OCI-LY3 (cell line): ENCODE data around the gene KBTBD4.

Experiments used
- EZH2phosphoT487 ChIP-seq: fragments of 200-600 bp; shearing (Covaris generic); IDR thresholded peaks from 2 replicates; pipeline ENCODE4 v1.6.1; 2018; ENCODE audit warnings: antibody characterized with exemption, mixed run types, low read depth
- TF ChIP-seq, protein P1 (sequence below): fragments of 200-600, 300-600 bp; sonication (generic); IDR thresholded peaks from 2 replicates; pipeline ENCODE4 v1.5.1; 2014; ENCODE audit warnings: antibody characterized with exemption, low read length, low read depth

DNA sequence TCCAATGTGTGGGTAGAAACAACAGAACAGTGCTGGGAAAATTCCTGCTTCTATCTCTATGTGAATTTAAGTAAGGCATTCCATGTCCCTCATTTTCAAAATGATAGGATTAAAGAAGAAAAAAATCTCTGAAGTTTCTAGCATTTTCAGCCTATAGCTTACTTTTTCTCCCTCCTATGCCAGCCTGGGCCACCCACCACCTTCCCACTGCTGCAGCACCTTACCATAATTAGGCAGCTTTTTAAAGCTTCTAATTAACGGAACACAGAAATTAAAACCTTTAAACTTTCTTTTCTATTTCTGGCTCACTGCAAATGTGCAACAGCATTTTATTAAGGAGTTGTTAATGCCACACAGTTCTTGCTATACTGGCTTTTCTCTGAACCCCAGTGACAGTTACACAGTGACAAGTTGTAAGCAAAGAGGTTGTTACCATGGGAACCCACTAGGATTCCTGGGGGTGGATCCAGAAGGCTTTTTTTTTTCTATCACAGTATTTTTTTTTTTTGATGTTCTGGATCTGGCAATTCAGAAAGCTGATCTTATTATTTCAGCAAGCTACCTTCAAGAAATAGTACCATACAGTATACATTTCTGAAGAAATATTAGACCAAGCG, 46.1 kb downstream of the KBTBD4 start:
- TF ChIP-seq, protein P1, sequence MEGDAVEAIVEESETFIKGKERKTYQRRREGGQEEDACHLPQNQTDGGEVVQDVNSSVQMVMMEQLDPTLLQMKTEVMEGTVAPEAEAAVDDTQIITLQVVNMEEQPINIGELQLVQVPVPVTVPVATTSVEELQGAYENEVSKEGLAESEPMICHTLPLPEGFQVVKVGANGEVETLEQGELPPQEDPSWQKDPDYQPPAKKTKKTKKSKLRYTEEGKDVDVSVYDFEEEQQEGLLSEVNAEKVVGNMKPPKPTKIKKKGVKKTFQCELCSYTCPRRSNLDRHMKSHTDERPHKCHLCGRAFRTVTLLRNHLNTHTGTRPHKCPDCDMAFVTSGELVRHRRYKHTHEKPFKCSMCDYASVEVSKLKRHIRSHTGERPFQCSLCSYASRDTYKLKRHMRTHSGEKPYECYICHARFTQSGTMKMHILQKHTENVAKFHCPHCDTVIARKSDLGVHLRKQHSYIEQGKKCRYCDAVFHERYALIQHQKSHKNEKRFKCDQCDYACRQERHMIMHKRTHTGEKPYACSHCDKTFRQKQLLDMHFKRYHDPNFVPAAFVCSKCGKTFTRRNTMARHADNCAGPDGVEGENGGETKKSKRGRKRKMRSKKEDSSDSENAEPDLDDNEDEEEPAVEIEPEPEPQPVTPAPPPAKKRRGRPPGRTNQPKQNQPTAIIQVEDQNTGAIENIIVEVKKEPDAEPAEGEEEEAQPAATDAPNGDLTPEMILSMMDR: no peak
- no peak for TF ChIP-seq EZH2phosphoT487
